GM12878 (cell line): ENCODE measurements around the gene AP4S1. TPM values are rescaled to one million over a fixed set of nuclear protein-coding genes. Genes with fewer than 3 reads are reported as not detected.

Experiments
- ATAC-seq: fragments of 200-7000 bp; cut with Tn5 transposase; 3 replicates; pipeline ENCODE4 v1.9.1; 2020; ENCODE audit warnings: mild to moderate bottlenecking, moderate library complexity
- BruUV-seq: library from RNA; stranded (reverse); fragments of 400-500 nt; replicated peaks from 2 replicates; lab custom pipeline; 2021; lab: Mats Ljungman, UMichigan
- CTCF ChIA-PET: fragments of 300-600 bp; sonication (Branson Sonifier 250); formaldehyde crosslinking; extraction: SDS; loops from one replicate; lab custom pipeline; 2021; ENCODE audit warnings: inconsistent platforms; lab: Yijun Ruan, JAX
- POLR2A ChIA-PET: fragments of 350-600 bp; formaldehyde crosslinking; extraction: SDS; loops from one replicate; lab custom pipeline; 2021; ENCODE audit warnings: inconsistent platforms; lab: Charles Lee
- RAD21 ChIA-PET: fragments of 300-600 bp; sonication (Branson Sonifier 250); formaldehyde crosslinking; loops from one replicate; lab custom pipeline; 2023; ENCODE audit warnings: antibody characterized with exemption; ENCODE audit not compliant: unreplicated experiment; lab: Charles Lee
- SMC1A ChIA-PET: fragments of 300-600 bp; sonication (Branson Sonifier 250); formaldehyde crosslinking; loops from one replicate; lab custom pipeline; 2023; ENCODE audit not compliant: unreplicated experiment, uncharacterized antibody; lab: Charles Lee
- DNase-seq: peaks from one replicate; pipeline ENCODE4 v3.0.0-alpha.2; 2011; ENCODE audit warnings: low read depth, low spot score
- FAIRE-seq: peaks from 3 replicates; lab custom pipeline; 2011; peaks lifted over from hg19 to GRCh38; lab: Jason Lieb, UNC
- H2AFZ ChIP-seq: 2 replicates; pipeline ENCODE4 v1.6.0; 2011; ENCODE audit warnings: low read depth, low read length, control low read depth; ENCODE audit not compliant: control insufficient read depth
- H3K27ac ChIP-seq: 2 replicates; pipeline ENCODE4 v1.5.1; 2011; ENCODE audit warnings: control low read depth; ENCODE audit not compliant: control insufficient read depth, insufficient read depth
- H3K27me3 ChIP-seq, 2 experiments: replicated peaks in 1 of 2; 2 replicates each; pipeline versions ENCODE4 v1.6.0 to v1.6.1; 2011; ENCODE audit warnings: low read length in 1 of 2; ENCODE audit not compliant: control insufficient read depth in 2 of 2, insufficient read depth in 2 of 2
- H3K36me3 ChIP-seq, 2 experiments: 2 replicates each; pipeline ENCODE4 v1.5.1; 2011; ENCODE audit warnings: low read length in 1 of 2; ENCODE audit not compliant: control insufficient read depth in 2 of 2, insufficient read depth in 2 of 2
- H3K4me1 ChIP-seq: 2 replicates; pipeline ENCODE4 v1.6.1; 2011; ENCODE audit warnings: mild to moderate bottlenecking, low read length, moderate library complexity, mixed read lengths; ENCODE audit not compliant: control insufficient read depth, insufficient read depth
- H3K4me2 ChIP-seq: 2 replicates; pipeline ENCODE4 v1.6.0; 2011; ENCODE audit warnings: control low read depth; ENCODE audit not compliant: control insufficient read depth, insufficient read depth
- H3K4me3 ChIP-seq: fragments of 200-600 bp; sonication (generic); 2 replicates; pipeline ENCODE4 v1.5.1; 2016
- H3K79me2 ChIP-seq: 2 replicates; pipeline ENCODE4 v1.6.0; 2011; ENCODE audit warnings: low read length; ENCODE audit not compliant: control insufficient read depth, insufficient read depth
- H3K9ac ChIP-seq: 2 replicates; pipeline ENCODE4 v1.8.0; 2011; ENCODE audit warnings: low read length, control low read depth, mixed read lengths; ENCODE audit not compliant: control insufficient read depth, insufficient read depth
- H3K9me3 ChIP-seq: replicated peaks from 3 replicates; pipeline ENCODE4 v1.5.1; 2011; ENCODE audit warnings: mild to moderate bottlenecking, low read length; ENCODE audit not compliant: control insufficient read depth, insufficient read depth
- H4K20me1 ChIP-seq: 2 replicates; pipeline ENCODE4 v1.6.0; 2011; ENCODE audit not compliant: control insufficient read depth, insufficient read depth
- ATF7 ChIP-seq: fragments of 450-650 bp; IDR thresholded peaks from 2 replicates; pipeline ENCODE4 v1.6.1; 2016; ENCODE audit warnings: low read depth, mild to moderate bottlenecking
- CHD1 ChIP-seq: IDR thresholded peaks from 2 replicates; pipeline ENCODE4 v1.6.1; 2012; ENCODE audit warnings: low read depth, low read length, improper control_type of control experiment
- JUND ChIP-seq: IDR thresholded peaks from 2 replicates; pipeline ENCODE4 v1.6.1; 2012; ENCODE audit warnings: low read depth, mild to moderate bottlenecking, low read length, improper control_type of control experiment, moderate library complexity
- NFIC ChIP-seq: IDR thresholded peaks from 2 replicates; pipeline ENCODE4 v1.6.1; 2012; ENCODE audit warnings: low read depth, mild to moderate bottlenecking, inconsistent platforms, low read length, moderate library complexity
- POU2F2 ChIP-seq: IDR thresholded peaks from 3 replicates; pipeline ENCODE4 v1.6.1; 2011; ENCODE audit warnings: low read depth, mild to moderate bottlenecking, low read length, borderline replicate concordance
- PRDM15 ChIP-seq: fragments of 450-650 bp; formaldehyde crosslinking; IDR thresholded peaks from 2 replicates; pipeline ENCODE4 v1.4.0; 2020; ENCODE audit warnings: mild to moderate bottlenecking, moderate library complexity
- RBBP5 ChIP-seq: fragments of 200-600 bp; sonication (generic); conservative IDR thresholded peaks from 2 replicates; pipeline ENCODE4 v1.6.1; 2016
- TCF12 ChIP-seq: IDR thresholded peaks from 2 replicates; pipeline ENCODE4 v1.6.1; 2011; ENCODE audit warnings: low read depth, mild to moderate bottlenecking, low read length
- in situ Hi-C: fragments of 300-500 bp; cut with MboI; formaldehyde crosslinking; loops from 9 replicates; pipeline ENCODE4 v1.14.3; 2018; ENCODE audit warnings: mixed read lengths
- intact Hi-C: fragments of 100-400 bp; cut with micrococcal nuclease; formaldehyde crosslinking; loops from one replicate; pipeline ENCODE4 v1.14.2; 2022; ENCODE audit not compliant: unreplicated experiment
- polyA plus RNA-seq, 11 experiments: library from polyadenylated mRNA; depleted of rRNA in 4 of 11; unstranded in 6 of 11; stranded (reverse) in 5 of 11; fragments of >200 nt; fragmentation: Nextera tagmentation in 4 of 11; fragmentation: Illumina TruSeq in 1 of 11; extraction: Ambion mirVana in 4 of 11; extraction: Trizol in 1 of 11; gene quantifications; 1 replicate in 1 of 11; 2 replicates in 10 of 11; pipeline versions ENCODE4 v1.2.1 to v1.2.3, GENCODE V29; 2011 to 2016; ENCODE audit warnings: inconsistent platforms in 2 of 11, missing spikeins in 2 of 11, low read depth in 1 of 11
- total RNA-seq, 4 experiments: library from RNA; depleted of rRNA in 3 of 4; stranded (reverse); fragments of >200 nt in 3 of 4; fragmentation: Illumina TruSeq in 1 of 4; extraction: Trizol in 1 of 4; gene quantifications; 2 replicates each; pipeline versions ENCODE4 v1.2.1 to v1.2.3, GENCODE V29; 2013 to 2021
- TF ChIP-seq, protein P1 (sequence below): IDR thresholded peaks from 2 replicates; pipeline ENCODE4 v1.6.1; 2011; ENCODE audit warnings: mild to moderate bottlenecking, low read depth, low read length, moderate library complexity; ENCODE audit not compliant: insufficient replicate concordance

The AP4S1 gene
- total and polyA plus RNA-seq, 10 of the 15 experiments (the other 5 are each of a cell fraction or from before 2014, with no cell fraction given): 3.6 to 9.0 (median 5.7) TPM

- no peak for FAIRE-seq
- CTCF ChIA-PET: interaction anchor here (1.0 to 3.3 kb wide), 3 partner anchors 29 to 57 kb away, joined by 3 to 20 read pairs (median 7); no protein-coding TSS in a partner anchor
- Histone ChIP-seq H3K9ac (peak overlapping the region; percentile 94), H3K4me1 (peaks cover 9% of the 10 kb centered on the region), H2AFZ (no peak overlapping the region), H3K36me3 (peaks cover 0 to 3% of the 10 kb centered on the region in 2 experiments; a peak in 1 of 4 replicates), H4K20me1 (no peaks in the 10 kb centered on the region), H3K79me2 (peaks cover 62% of the 10 kb centered on the region), H3K27me3 (no peaks in the 10 kb centered on the region), H3K9me3 (no peaks in the 10 kb centered on the region; the same call in 2 of the 3 replicates), H3K4me2 (peak overlapping the region; percentile 87), H3K4me3 (peak overlapping the region; percentile 92), H3K27ac (peak overlapping the region; percentile 93; the same call in 1 of the 2 replicates)
- no peak for DNase-seq
- BruUV-seq: no TSS peak
- ATAC-seq: no peak
- POLR2A ChIA-PET: interaction anchor here (0.5 to 3.6 kb wide), 4 partner anchors 11 to 62 kb away, joined by 3 to 13 read pairs (median 4); no protein-coding TSS in a partner anchor
- RAD21 ChIA-PET: interaction anchor here (0.9 to 1.6 kb wide), 3 partner anchors 15 to 45 kb away, joined by 3 read pairs; no protein-coding TSS in a partner anchor
- no peak for TF ChIP-seq ATF7
- TF ChIP-seq TCF12: no peak
- no peak for TF ChIP-seq RBBP5
- TF ChIP-seq NFIC: no peak
- TF ChIP-seq CHD1: no peak
- no peak for TF ChIP-seq JUND
- TF ChIP-seq PRDM15 (CRISPR knock-in tag): no peak
- TF ChIP-seq, protein P1, sequence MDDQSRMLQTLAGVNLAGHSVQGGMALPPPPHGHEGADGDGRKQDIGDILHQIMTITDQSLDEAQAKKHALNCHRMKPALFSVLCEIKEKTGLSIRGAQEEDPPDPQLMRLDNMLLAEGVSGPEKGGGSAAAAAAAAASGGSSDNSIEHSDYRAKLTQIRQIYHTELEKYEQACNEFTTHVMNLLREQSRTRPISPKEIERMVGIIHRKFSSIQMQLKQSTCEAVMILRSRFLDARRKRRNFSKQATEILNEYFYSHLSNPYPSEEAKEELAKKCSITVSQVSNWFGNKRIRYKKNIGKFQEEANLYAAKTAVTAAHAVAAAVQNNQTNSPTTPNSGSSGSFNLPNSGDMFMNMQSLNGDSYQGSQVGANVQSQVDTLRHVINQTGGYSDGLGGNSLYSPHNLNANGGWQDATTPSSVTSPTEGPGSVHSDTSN: no peak
- TF ChIP-seq POU2F2: no peak
- SMC1A ChIA-PET: interaction anchor here (1.3 to 2.0 kb wide), 5 partner anchors 13 to 38 kb away, joined by 3 to 5 read pairs (median 4); no protein-coding TSS in a partner anchor
- in situ Hi-C loops (no loop called here), intact Hi-C loops (no loop called here)
These were observed 1.4 kb upstream of the AP4S1 start for GRCh38 chr14:31024010-31024480.
